ENCODE results near the gene HLCS.

HLCS gene

GRCh38 chr21:36734367-36735200, 231.9 kb downstream of the HLCS start:
- Histone ChIP-seq H3K9ac (ENCODE audit: low read length in 5 of 5) (no peak overlapping the region), H3K36me3 (ENCODE audit: control insufficient read depth in 5 of 5, insufficient read depth in 5 of 5, low read length in 5 of 5) (no peaks in the 10 kb centered on the region), H3K4me3 (ENCODE audit: low read depth in 1 of 5, low read length in 5 of 5) (no peak overlapping the region)

GRCh38 chr21:36733857-36734256, 232.6 kb downstream of the HLCS start:
- H3K9ac ChIP-seq (ENCODE audit: low read length in 5 of 5): no peak overlapping the region
- no peak overlapping the region for H3K27ac ChIP-seq (ENCODE audit: low read depth, low read length)
- H3K4me1 ChIP-seq (ENCODE audit: control insufficient read depth in 5 of 5, insufficient read depth in 5 of 5, low read length in 5 of 5): no peaks in the 10 kb centered on the region
- no peaks in the 10 kb centered on the region for H3K36me3 ChIP-seq (ENCODE audit: control insufficient read depth in 5 of 5, insufficient read depth in 5 of 5, low read length in 5 of 5)
- no peak overlapping the region for H3K4me3 ChIP-seq (ENCODE audit: low read depth in 1 of 5, low read length in 5 of 5)
- H3K9me3 ChIP-seq (ENCODE audit: control insufficient read depth in 5 of 5, low read length in 5 of 5): peaks cover 0 to 7% (median 0%) of the 10 kb centered on the region in 5 donors
- peaks cover 0 to 27% (median 25%) of the 10 kb centered on the region in 5 donors for H3K27me3 ChIP-seq (ENCODE audit: control insufficient read depth in 5 of 5, insufficient read depth in 4 of 5, low read length in 5 of 5)

More at GRCh38 chr21:36734367-36735200, 231.9 kb downstream of the HLCS start:
- no peak overlapping the region for H3K27ac ChIP-seq (ENCODE audit: low read depth, low read length)
- H3K4me1 ChIP-seq (ENCODE audit: control insufficient read depth in 5 of 5, insufficient read depth in 5 of 5, low read length in 5 of 5): no peaks in the 10 kb centered on the region
- peaks cover 0 to 7% (median 0%) of the 10 kb centered on the region in 5 donors for H3K9me3 ChIP-seq (ENCODE audit: control insufficient read depth in 5 of 5, low read length in 5 of 5)
- peaks cover 0 to 26% (median 25%) of the 10 kb centered on the region in 5 donors for H3K27me3 ChIP-seq (ENCODE audit: control insufficient read depth in 5 of 5, insufficient read depth in 4 of 5, low read length in 5 of 5)

GRCh38 chr21:36732761-36733160, 233.7 kb downstream of the HLCS start:
- Histone ChIP-seq H3K4me3 (ENCODE audit: low read depth in 1 of 5, low read length in 5 of 5) (no peak overlapping the region), H3K9me3 (ENCODE audit: control insufficient read depth in 5 of 5, low read length in 5 of 5) (peaks cover 0 to 7% (median 0%) of the 10 kb centered on the region in 5 donors), H3K27me3 (ENCODE audit: control insufficient read depth in 5 of 5, insufficient read depth in 4 of 5, low read length in 5 of 5) (peaks cover 0 to 27% (median 25%) of the 10 kb centered on the region in 5 donors), H3K4me1 (ENCODE audit: control insufficient read depth in 5 of 5, insufficient read depth in 5 of 5, low read length in 5 of 5) (no peaks in the 10 kb centered on the region), H3K9ac (ENCODE audit: low read length in 5 of 5) (no peak overlapping the region), H3K27ac (ENCODE audit: low read depth, low read length) (no peak overlapping the region), H3K36me3 (ENCODE audit: control insufficient read depth in 5 of 5, insufficient read depth in 5 of 5, low read length in 5 of 5) (no peaks in the 10 kb centered on the region)

- Histone ChIP-seq H3K36me3 (ENCODE audit: control insufficient read depth in 5 of 5, insufficient read depth in 5 of 5, low read length in 5 of 5) (no peaks in the 10 kb centered on the region), H3K4me3 (ENCODE audit: low read depth in 1 of 5, low read length in 5 of 5) (no peak overlapping the region), H3K27me3 (ENCODE audit: control insufficient read depth in 5 of 5, insufficient read depth in 4 of 5, low read length in 5 of 5) (peaks cover 0 to 27% (median 22%) of the 10 kb centered on the region in 5 donors), H3K9me3 (ENCODE audit: control insufficient read depth in 5 of 5, low read length in 5 of 5) (peaks cover 0 to 7% (median 0%) of the 10 kb centered on the region in 5 donors), H3K27ac (ENCODE audit: low read depth, low read length) (no peak overlapping the region), H3K9ac (ENCODE audit: low read length in 5 of 5) (no peak overlapping the region), H3K4me1 (ENCODE audit: control insufficient read depth in 5 of 5, insufficient read depth in 5 of 5, low read length in 5 of 5) (no peaks in the 10 kb centered on the region)
Observed at GRCh38 chr21:36732217-36732616, 234.3 kb downstream of the HLCS start.

- Histone ChIP-seq H3K9ac (ENCODE audit: low read length in 5 of 5) (no peak overlapping the region), H3K9me3 (ENCODE audit: control insufficient read depth in 5 of 5, low read length in 5 of 5) (peaks cover 0 to 7% (median 0%) of the 10 kb centered on the region in 5 donors), H3K4me3 (ENCODE audit: low read depth in 1 of 5, low read length in 5 of 5) (no peak overlapping the region), H3K27ac (ENCODE audit: low read depth, low read length) (no peak overlapping the region), H3K4me1 (ENCODE audit: control insufficient read depth in 5 of 5, insufficient read depth in 5 of 5, low read length in 5 of 5) (no peaks in the 10 kb centered on the region), H3K27me3 (ENCODE audit: control insufficient read depth in 5 of 5, insufficient read depth in 4 of 5, low read length in 5 of 5) (peaks cover 0 to 27% (median 21%) of the 10 kb centered on the region in 5 donors), H3K36me3 (ENCODE audit: control insufficient read depth in 5 of 5, insufficient read depth in 5 of 5, low read length in 5 of 5) (no peaks in the 10 kb centered on the region)
Observed at GRCh38 chr21:36730291-36731281, 235.9 kb downstream of the HLCS start.

- Histone ChIP-seq H3K27ac (ENCODE audit: low read depth, low read length) (no peak overlapping the region), H3K4me3 (ENCODE audit: low read depth in 1 of 5, low read length in 5 of 5) (no peak overlapping the region), H3K4me1 (ENCODE audit: control insufficient read depth in 5 of 5, insufficient read depth in 5 of 5, low read length in 5 of 5) (no peaks in the 10 kb centered on the region), H3K27me3 (ENCODE audit: control insufficient read depth in 5 of 5, insufficient read depth in 4 of 5, low read length in 5 of 5) (peaks cover 0 to 21% (median 12%) of the 10 kb centered on the region in 5 donors), H3K36me3 (ENCODE audit: control insufficient read depth in 5 of 5, insufficient read depth in 5 of 5, low read length in 5 of 5) (no peaks in the 10 kb centered on the region), H3K9ac (ENCODE audit: low read length in 5 of 5) (no peak overlapping the region), H3K9me3 (ENCODE audit: control insufficient read depth in 5 of 5, low read length in 5 of 5) (no peaks in the 10 kb centered on the region)
Observed at GRCh38 chr21:36729310-36729970, 237.0 kb downstream of the HLCS start.

- no peaks in the 10 kb centered on the region for H3K4me1 ChIP-seq (ENCODE audit: control insufficient read depth in 5 of 5, insufficient read depth in 5 of 5, low read length in 5 of 5)
- H3K9ac ChIP-seq (ENCODE audit: low read length in 5 of 5): no peak overlapping the region
- no peak overlapping the region for H3K4me3 ChIP-seq (ENCODE audit: low read depth in 1 of 5, low read length in 5 of 5)
- H3K9me3 ChIP-seq (ENCODE audit: control insufficient read depth in 5 of 5, low read length in 5 of 5): no peaks in the 10 kb centered on the region
- no peaks in the 10 kb centered on the region for H3K36me3 ChIP-seq (ENCODE audit: control insufficient read depth in 5 of 5, insufficient read depth in 5 of 5, low read length in 5 of 5)
- H3K27me3 ChIP-seq (ENCODE audit: control insufficient read depth in 5 of 5, insufficient read depth in 4 of 5, low read length in 5 of 5): peaks cover 0 to 20% (median 11%) of the 10 kb centered on the region in 5 donors
- H3K27ac ChIP-seq (ENCODE audit: low read depth, low read length): no peak overlapping the region
Observed at GRCh38 chr21:36728371-36729111, 237.9 kb downstream of the HLCS start.

- no peak overlapping the region for H3K4me3 ChIP-seq (ENCODE audit: low read depth in 1 of 5, low read length in 5 of 5)
- H3K27ac ChIP-seq (ENCODE audit: low read depth, low read length): no peak overlapping the region
- no peaks in the 10 kb centered on the region for H3K4me1 ChIP-seq (ENCODE audit: control insufficient read depth in 5 of 5, insufficient read depth in 5 of 5, low read length in 5 of 5)
- no peak overlapping the region for H3K9ac ChIP-seq (ENCODE audit: low read length in 5 of 5)
- H3K36me3 ChIP-seq (ENCODE audit: control insufficient read depth in 5 of 5, insufficient read depth in 5 of 5, low read length in 5 of 5): no peaks in the 10 kb centered on the region
- no peaks in the 10 kb centered on the region for H3K9me3 ChIP-seq (ENCODE audit: control insufficient read depth in 5 of 5, low read length in 5 of 5)
- peaks cover 0 to 22% (median 16%) of the 10 kb centered on the region in 5 donors for H3K27me3 ChIP-seq (ENCODE audit: control insufficient read depth in 5 of 5, insufficient read depth in 4 of 5, low read length in 5 of 5)
Observed at GRCh38 chr21:36727866-36728265, 238.6 kb downstream of the HLCS start.

GRCh38 chr21:36725793-36726386, 240.6 kb downstream of the HLCS start:
- no peaks in the 10 kb centered on the region for H3K9me3 ChIP-seq (ENCODE audit: control insufficient read depth in 5 of 5, low read length in 5 of 5)
- H3K36me3 ChIP-seq (ENCODE audit: control insufficient read depth in 5 of 5, insufficient read depth in 5 of 5, low read length in 5 of 5): no peaks in the 10 kb centered on the region
- H3K27me3 ChIP-seq (ENCODE audit: control insufficient read depth in 5 of 5, insufficient read depth in 4 of 5, low read length in 5 of 5): peaks cover 0 to 28% (median 17%) of the 10 kb centered on the region in 5 donors
- H3K27ac ChIP-seq (ENCODE audit: low read depth, low read length): no peak overlapping the region
- no peaks in the 10 kb centered on the region for H3K4me1 ChIP-seq (ENCODE audit: control insufficient read depth in 5 of 5, insufficient read depth in 5 of 5, low read length in 5 of 5)
- no peak overlapping the region for H3K4me3 ChIP-seq (ENCODE audit: low read depth in 1 of 5, low read length in 5 of 5)
- no peak overlapping the region for H3K9ac ChIP-seq (ENCODE audit: low read length in 5 of 5)
